SK-MEL-5 (cell line): ENCODE measurements around the gene NRXN3. TPM values are rescaled to one million over a fixed set of nuclear protein-coding genes. Genes with fewer than 3 reads are reported as not detected.

Experiments used
- DNase-seq: peaks from one replicate; pipeline ENCODE4 v3.0.0-alpha.2; 2016; ENCODE audit warnings: low read depth, low spot score
- in situ Hi-C: cut with HindIII; loops from 2 replicates; pipeline ENCODE4 v1.10.0; 2016; ENCODE audit warnings: low sequenced_read_pairs, high pct_unique_total_duplicates, low pct_unique_long_range_greater_than_20kb
- total RNA-seq: library from RNA; depleted of rRNA; stranded (reverse); fragments of >200 nt; shearing (Covaris generic); gene quantifications from 2 replicates; pipeline ENCODE4 v1.2.3, GENCODE V29; 2014

The NRXN3 gene
- total RNA-seq, 1 experiment from 2014 or later, result 0.03 TPM

DNA sequence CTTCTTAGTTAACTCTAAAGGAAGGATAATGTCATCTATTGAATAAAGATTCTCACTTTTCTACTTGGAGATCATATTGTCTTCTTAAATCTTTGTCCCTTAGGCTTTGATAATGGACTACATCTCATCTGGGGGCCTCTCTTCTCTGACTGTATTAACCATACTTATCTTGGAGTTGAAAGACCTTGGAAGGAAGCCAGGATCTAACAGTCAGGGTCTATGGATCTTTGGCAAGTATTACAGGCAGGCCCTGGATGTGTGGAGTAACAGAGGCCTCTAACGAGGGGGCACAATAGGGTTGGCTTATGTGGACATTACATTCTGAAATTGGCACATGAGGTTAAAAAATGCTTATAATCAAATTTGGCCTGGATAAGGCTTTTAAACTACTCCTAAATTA is 513.8 kb downstream of the NRXN3 start:
- DNase-seq, result no peak
- in situ Hi-C loops, result no loop called here

DNA sequence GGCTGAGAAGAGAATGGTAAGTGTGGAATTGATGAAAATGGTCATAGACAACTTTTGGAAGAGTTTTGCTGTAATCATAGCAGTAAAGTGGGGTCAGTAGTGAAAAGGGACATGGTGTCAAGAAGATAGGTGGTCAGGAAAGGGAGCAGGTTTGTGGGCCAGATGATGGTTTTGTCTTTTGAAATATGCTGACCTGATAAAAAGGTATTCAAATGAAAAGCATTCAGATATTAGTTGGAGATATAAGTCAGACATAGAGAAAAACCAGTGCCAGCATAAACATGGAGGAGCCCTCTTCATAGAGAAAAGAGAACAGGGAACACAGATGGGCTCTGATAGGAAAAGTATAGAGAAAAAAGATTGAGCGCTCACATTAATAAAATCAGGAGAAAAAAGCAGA is 518.3 kb downstream of the NRXN3 start:
- in situ Hi-C loops, result no loop called here
- DNase-seq, result no peak

DNA sequence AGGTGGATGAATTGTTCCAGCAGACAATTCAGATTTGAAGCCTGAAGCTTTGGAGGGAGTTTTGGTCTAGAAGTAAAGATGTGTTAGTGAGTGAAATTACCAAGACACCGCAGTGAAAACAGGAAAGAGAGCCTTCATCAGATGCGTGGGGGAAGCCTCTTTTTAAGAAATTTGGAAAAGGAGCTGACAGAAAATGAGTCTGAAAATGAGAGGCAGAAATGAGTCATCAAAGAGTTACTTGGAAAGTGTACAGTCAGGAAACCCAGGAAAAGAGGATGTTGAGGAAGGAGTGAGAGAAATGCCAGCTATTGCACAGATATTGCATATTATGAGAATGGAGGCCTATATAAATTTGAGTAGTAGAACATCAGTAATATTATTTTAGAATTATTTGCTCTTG is 520.7 kb downstream of the NRXN3 start:
- DNase-seq, result no peak
- in situ Hi-C loops, result no loop called here

DNA sequence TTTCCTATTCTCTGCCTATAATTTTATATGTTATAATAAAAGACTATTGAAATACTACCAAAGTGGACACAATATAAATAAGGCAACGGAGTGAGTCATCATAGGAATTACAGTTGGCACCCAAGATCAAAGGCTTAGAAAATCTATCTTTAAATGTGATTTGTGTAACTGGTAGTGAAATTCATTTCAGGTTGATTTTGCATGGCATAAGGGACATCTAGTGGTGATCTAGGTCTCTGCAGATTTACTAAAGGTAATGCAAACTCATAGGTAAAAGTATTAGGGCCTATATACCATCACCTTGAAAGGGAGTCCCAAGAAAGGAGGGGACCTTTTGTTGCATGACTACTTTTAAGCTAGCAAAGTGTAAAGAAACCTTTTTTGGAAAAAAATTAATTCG is 527.2 kb downstream of the NRXN3 start:
- in situ Hi-C loops, result no loop called here
- peak; percentile 26 for DNase-seq

DNA sequence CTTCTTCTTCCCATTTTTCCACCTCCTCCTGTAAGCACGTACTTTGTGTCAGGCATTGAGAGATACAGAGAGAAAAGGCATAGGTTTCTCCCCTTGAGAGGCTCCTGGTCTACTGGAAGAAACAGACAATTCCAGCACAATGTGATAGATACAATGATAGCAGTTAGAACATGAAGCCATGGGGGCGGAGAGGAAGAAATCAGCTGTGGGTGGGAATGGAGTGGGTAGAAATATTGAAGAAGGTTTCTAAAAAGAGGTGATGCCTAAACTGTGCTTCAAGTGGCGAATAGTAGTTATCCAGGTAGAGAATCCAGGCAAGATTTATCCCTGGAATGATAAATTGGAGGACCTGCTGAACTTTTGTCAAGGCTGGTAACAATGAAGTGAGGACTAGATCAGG is 528.8 kb downstream of the NRXN3 start:
- in situ Hi-C loops, result no loop called here
- no peak for DNase-seq

DNA sequence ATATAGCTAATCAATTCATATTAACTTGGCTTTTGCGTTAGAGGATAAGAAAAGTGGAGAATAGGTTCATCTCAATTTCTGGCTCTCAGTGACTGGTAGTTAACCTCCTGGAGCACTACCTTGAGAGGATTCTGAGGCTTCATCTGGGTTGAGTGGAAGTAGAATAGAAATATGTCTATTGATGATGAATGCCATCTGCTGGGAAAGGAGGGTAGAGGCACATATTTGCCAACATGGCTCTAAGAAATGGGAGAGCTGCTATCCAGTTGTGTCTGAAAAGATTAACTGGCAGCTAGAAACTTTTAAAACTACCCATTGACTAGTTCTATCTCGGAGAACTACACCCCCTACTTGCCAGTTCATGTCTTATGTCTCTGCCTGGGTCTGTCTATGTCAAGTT is 530.1 kb downstream of the NRXN3 start:
- in situ Hi-C loops, result no loop called here
- peak; percentile 39 for DNase-seq

DNA sequence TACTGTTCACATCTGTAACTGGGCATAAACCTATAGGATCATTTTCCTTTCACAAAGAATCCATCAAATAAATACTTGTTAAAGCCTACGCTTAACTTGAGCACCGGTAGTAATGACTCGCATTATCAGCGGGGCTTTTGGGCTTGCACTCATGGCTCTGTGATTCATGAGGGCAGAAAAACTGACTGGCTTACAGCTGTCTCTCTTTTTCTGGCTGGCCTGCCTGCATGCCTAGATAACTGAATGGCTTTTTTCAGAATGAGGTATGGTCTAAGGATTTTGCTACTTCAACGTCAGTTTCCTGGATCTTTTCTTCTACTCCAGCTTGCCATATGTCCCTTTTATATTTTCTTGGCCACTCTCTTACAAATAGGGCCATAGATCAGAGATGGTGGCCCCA is 531.1 kb downstream of the NRXN3 start:
- in situ Hi-C loops, result no loop called here
- DNase-seq, result no peak

DNA sequence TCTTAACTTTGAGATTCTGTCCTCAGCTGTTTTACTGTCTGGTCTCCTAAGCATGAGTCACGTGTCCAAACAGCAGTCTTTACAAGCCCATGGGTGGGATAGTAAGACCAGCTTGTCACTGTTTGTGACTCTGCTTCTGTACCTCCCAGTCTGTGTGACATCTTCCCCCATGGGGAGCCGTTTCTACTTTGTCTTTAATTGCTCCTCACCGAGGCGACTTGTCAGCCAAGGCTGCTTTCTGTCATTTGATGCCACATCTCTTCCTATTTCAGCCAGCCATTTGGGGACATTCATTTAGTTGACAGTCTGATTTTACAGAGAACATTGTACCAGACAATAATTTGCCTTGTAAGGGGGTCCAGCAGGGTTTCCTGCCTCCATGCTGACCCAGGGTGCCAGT is 534.8 kb downstream of the NRXN3 start:
- DNase-seq, result no peak
- in situ Hi-C loops, result no loop called here

DNA sequence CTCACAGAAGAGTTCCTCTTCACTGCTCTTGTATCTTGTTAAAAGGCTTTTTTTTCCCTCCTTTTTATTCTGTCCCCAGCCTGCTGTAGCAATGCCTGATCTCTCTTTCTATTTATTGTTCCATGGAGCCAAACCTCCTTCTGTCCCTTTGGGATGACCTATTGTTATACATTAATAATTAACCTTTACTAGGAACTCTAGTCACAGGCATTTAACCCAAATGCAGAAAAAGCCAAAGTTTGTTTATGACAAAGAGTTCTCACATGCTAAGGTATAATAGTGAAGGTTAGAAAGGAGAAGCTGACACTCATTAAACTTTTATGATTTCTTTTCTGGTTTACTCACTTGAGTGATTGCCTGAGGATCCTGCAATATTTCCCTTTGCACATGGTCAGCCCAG is 535.8 kb downstream of the NRXN3 start:
- no peak for DNase-seq
- in situ Hi-C loops, result no loop called here

DNA sequence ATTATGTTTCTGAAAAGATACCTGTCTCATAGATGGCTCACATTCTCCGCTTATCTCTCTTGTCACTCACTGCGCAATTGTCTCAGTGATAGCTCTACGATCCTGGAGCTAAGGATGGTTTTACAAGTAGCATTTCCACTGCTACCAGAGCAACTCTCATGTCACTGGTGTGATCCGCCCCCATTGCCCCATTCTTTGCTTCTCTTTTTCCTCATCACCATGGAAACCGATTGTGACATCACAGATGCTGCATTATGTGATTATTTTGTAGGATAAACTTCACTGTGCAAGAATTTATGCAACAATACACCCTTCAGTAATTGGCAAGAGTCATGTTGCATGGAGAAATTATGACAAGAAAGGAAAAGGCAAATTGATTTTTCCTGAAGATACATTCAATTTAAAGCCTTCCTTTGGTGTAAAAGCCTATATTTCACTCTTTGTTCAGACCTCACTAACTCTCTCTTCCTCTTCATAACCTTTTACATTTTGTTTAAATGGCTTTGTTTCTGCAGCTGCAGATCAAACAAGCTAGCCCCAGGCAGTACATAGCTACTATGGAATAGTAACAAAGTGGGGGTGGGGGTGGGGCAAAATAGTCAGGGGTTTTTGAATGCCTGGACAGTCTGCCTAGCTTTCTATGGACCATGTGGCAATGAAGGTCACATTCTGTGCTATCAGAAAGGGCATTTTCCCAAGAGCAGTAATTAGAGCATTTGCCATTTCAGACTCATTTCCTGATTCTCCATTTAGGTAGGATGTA is 539.8 kb downstream of the NRXN3 start:
- DNase-seq, result peak; percentile 24
- in situ Hi-C loops, result no loop called here

DNA sequence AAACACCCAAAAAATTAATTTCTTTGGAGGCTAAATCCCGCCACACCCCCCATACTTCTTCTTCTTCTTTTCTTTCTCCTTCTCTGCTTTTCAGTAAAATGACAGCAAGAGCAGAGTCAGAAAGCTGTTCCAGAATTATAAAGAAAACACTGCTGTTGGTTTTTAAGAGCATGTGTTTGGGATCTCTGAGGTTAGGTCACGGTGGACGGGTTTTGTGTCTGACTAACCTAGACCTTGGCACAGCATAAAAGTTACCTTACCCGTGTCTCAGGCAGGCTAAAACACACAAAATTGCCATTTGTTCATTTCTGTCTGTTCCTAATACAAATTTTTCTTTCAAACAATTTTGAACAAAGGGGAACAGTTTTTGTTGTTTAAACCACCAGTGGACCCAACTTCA is 540.8 kb downstream of the NRXN3 start:
- in situ Hi-C loops, result no loop called here
- no peak for DNase-seq

DNA sequence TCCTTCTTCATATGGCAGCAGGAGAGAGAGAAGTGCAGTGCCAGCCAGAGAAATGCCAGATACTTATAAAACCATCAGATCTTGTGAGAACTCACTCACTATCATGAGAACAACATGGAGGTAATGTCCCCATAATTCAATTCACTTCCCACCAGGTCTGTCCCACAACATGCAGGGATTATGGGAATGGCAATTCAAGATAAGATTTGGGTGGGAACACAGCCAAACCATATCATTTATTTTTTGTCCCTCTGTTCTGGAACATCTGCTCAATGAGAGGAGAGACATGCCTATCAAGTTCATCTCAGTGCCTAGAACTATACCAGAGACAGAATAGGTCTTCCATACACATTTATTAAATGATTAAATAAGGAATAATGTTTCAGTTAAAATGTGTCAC is 543.5 kb downstream of the NRXN3 start:
- in situ Hi-C loops, result no loop called here
- no peak for DNase-seq

DNA sequence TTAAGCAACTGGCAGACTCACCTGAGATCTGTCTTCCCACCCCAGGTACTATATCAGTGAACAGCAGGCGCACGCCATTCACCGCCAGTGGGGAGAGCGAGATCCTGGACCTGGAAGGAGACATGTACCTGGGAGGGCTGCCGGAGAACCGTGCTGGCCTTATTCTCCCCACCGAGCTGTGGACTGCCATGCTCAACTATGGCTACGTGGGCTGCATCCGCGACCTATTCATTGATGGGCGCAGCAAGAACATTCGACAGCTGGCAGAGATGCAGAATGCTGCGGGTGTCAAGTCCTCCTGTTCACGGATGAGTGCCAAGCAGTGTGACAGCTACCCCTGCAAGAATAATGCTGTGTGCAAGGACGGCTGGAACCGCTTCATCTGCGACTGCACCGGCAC is 544.5 kb downstream of the NRXN3 start:
- DNase-seq, result no peak
- in situ Hi-C loops, result no loop called here

DNA sequence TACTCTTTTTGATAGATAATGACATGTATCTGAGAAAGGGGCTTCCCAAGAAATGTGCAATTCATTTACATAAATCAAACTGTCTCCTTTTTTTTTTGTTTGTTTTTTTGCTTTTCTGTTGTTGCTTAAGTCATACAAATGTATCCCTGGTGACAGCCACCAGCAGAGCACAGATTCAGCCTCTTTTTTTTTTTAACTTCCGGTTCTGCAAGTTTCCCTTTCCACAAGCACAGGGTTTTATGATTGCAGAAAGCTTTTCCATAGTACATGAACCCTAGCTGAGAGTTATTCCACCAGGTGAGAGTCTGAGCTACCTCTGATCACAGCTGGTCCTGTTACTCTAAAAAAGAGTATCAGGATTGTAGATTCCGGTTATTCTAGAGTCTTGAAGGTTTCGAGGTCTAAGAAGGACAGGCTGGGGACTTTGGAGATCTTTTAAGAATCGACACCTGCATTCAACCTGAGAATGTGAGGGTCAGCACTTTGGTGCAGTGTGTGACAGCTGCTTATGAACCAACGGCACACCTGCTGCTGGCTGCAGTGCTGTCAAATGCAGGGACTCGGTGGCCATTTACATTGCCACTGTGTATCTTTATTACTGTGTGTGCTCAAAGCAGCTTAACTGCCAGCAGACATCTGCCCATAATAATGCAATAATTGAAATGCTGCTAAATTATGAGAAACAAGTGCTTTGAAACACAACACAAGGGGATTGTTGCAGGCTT is 551.7 kb downstream of the NRXN3 start:
- no peak for DNase-seq
- in situ Hi-C loops, result no loop called here

DNA sequence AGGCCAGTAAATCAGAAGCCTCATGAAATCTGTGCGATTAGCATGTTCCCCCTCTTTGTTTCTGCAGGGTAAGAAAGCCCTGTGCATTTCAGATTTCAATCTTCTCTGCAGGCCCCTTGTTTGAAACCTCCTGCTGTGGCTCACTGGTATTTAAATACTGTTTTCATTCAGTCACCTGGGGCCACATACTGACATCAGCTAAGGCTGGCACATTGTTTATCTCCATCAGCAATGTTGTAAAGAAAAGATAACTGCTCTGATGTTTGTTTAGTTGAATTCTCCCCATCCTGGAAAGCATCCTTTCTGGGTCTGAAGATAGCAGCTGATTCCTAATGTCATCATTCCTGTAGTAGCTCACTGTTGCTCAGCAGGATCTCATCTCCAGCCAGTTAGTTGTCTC is 554.9 kb downstream of the NRXN3 start:
- in situ Hi-C loops, result no loop called here
- no peak for DNase-seq

DNA sequence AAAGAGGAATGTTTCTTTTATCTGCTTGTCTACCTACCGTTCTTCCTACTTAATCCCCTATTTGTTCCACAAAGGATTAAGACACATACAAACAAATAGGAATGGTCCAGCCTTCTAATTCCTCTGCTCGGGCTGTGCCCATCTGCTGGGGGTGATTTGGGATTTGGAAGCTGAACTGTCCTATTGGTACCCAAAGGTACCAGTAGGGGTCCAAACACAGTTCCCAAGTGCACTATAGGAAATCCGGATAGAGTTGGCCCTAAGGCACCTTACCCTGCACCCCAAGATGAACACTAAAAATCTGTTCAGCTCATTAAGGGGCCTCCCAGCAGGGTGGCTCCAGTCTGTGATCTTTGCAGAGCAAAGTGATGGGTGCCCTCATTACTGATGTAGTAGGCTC is 566.9 kb downstream of the NRXN3 start:
- in situ Hi-C loops, result no loop called here
- no peak for DNase-seq

DNA sequence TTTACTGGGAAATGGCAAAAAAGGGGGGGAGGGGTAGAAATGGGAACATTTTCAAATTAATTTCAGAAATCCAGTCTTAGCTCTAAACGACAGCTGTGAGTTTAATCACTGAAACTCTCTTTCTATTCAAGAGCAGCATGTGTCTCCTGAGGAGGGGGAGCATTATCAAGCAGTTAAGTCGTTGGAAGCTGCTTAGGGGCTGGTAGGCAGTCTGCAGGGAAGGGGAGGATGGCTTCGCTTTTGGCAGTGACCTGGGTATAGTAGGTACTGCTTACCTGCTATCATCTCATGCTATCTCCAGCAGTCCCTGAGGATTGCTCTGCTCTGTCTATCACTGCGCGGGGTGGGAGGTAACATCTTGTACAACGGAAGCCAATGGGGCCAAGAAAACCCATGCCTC is 567.4 kb downstream of the NRXN3 start:
- in situ Hi-C loops, result no loop called here
- no peak for DNase-seq

DNA sequence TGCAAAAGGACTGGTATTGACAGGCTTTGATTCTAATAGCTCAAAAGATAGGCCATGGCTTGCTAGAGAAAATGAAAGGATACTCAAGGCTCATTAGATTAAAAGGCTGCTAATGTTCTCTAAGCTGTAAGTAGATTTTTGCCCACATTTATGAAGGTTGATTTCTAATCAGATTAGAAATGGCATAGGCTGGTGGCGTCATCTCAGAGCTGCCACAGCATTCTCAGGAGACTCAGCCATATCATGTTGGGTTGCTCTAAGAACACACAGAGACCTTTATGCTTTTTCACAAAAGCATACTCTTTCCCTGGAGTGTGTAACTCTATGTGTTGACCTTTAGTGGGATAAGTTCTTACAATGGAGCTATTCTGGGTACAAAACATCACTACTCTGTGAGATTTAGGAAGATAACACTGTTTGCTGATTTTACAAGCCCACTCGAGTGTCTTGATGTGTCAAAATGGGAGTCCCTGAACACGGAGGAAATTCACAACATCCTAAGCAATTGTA is 576.0 kb downstream of the NRXN3 start:
- DNase-seq, result peak; percentile 76
- in situ Hi-C loops, result no loop called here

DNA sequence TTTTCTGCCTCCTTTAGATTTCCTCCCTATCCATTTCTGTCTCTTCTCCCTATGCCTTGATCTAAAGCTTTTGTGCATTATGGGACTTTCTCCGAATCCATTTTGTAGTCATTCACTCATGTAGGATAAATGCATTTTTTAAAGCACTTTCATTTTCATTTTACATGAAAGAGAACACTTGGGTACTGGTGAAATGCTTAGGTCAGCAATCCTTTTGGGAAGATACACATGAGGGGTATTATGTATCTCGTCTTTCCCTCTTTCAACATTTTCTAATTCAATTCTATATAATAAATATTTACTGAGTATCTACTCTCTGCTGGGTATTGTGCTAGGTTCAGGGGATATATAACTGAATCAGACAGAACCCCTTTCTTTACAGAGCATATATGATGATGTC is 577.6 kb downstream of the NRXN3 start:
- in situ Hi-C loops, result no loop called here
- DNase-seq, result no peak
